ENCODE results near the gene DPP4.

DPP4 gene

GRCh38 chr2:162063281-162063680 lies 10.7 kb downstream of the DPP4 start:
- H3K27ac ChIP-seq: no peak overlapping the region
- H3K9me3 ChIP-seq: no peaks in the 10 kb centered on the region
- TF ChIP-seq CTCF (IDR thresholded peaks at IDR 0.05): no peak
- H3K4me1 ChIP-seq (ENCODE audit: control insufficient read depth in 1 of 2, insufficient read depth in 1 of 2, low read depth in 1 of 2, low read length in 1 of 2): no peaks in the 10 kb centered on the region
- no peaks in the 10 kb centered on the region for H3K27me3 ChIP-seq
- H3K36me3 ChIP-seq: no peaks in the 10 kb centered on the region
- no peak overlapping the region for H3K4me3 ChIP-seq (ENCODE audit: low read depth in 1 of 2, low read length in 1 of 2)

GRCh38 chr2:162062559-162062958 lies 11.5 kb downstream of the DPP4 start:
- H3K36me3 ChIP-seq: no peaks in the 10 kb centered on the region
- no peaks in the 10 kb centered on the region for H3K4me1 ChIP-seq (ENCODE audit: control insufficient read depth in 1 of 2, insufficient read depth in 1 of 2, low read depth in 1 of 2, low read length in 1 of 2)
- H3K27me3 ChIP-seq: no peaks in the 10 kb centered on the region
- H3K27ac ChIP-seq: no peak overlapping the region
- TF ChIP-seq CTCF (IDR thresholded peaks at IDR 0.05): no peak
- H3K4me3 ChIP-seq (ENCODE audit: low read depth in 1 of 2, low read length in 1 of 2): no peak overlapping the region
- H3K9me3 ChIP-seq: no peaks in the 10 kb centered on the region

- no peak for TF ChIP-seq CTCF (IDR thresholded peaks at IDR 0.05)
- H3K4me3 ChIP-seq (ENCODE audit: low read depth in 1 of 2, low read length in 1 of 2): no peak overlapping the region
- H3K36me3 ChIP-seq: no peaks in the 10 kb centered on the region
- H3K27me3 ChIP-seq: no peaks in the 10 kb centered on the region
- H3K27ac ChIP-seq: no peak overlapping the region
- H3K4me1 ChIP-seq (ENCODE audit: control insufficient read depth in 1 of 2, insufficient read depth in 1 of 2, low read depth in 1 of 2, low read length in 1 of 2): no peaks in the 10 kb centered on the region
- H3K9me3 ChIP-seq: no peaks in the 10 kb centered on the region
These were observed 13.0 kb downstream of the DPP4 start for GRCh38 chr2:162061021-162061420.

- no peaks in the 10 kb centered on the region for H3K9me3 ChIP-seq
- TF ChIP-seq CTCF (IDR thresholded peaks at IDR 0.05): no peak
- no peaks in the 10 kb centered on the region for H3K4me1 ChIP-seq (ENCODE audit: control insufficient read depth in 1 of 2, insufficient read depth in 1 of 2, low read depth in 1 of 2, low read length in 1 of 2)
- no peak overlapping the region for H3K27ac ChIP-seq
- H3K4me3 ChIP-seq (ENCODE audit: low read depth in 1 of 2, low read length in 1 of 2): no peak overlapping the region
- H3K27me3 ChIP-seq: no peaks in the 10 kb centered on the region
- H3K36me3 ChIP-seq: no peaks in the 10 kb centered on the region
These were observed 13.5 kb downstream of the DPP4 start for GRCh38 chr2:162060532-162060931.

- Histone ChIP-seq H3K36me3 (no peaks in the 10 kb centered on the region), H3K27me3 (no peaks in the 10 kb centered on the region), H3K9me3 (no peaks in the 10 kb centered on the region), H3K4me1 (ENCODE audit: control insufficient read depth in 1 of 2, insufficient read depth in 1 of 2, low read depth in 1 of 2, low read length in 1 of 2) (no peaks in the 10 kb centered on the region), H3K27ac (no peak overlapping the region), H3K4me3 (ENCODE audit: low read depth in 1 of 2, low read length in 1 of 2) (no peak overlapping the region)
- TF ChIP-seq CTCF (IDR thresholded peaks at IDR 0.05): no peak
These were observed 14.9 kb downstream of the DPP4 start for GRCh38 chr2:162058973-162059668.

All from neutrophil (primary cell).